Limb (tissue), 2 donors: ENCODE results near the gene AMBP.
A peak's percentile ranks its signal among the peaks of the same experiment; 100 is the strongest.

Source experiments
- DNase-seq, 2 donors: peaks; one replicate each; pipeline ENCODE4 v3.0.0-alpha.2; 2016; ENCODE audit errors: extremely low spot score in 2 of 2

Gene AMBP

GRCh38 chr9:114112778-114113584 lies 34.9 kb upstream of the AMBP start:
- DNase-seq, result no peak

DNA sequence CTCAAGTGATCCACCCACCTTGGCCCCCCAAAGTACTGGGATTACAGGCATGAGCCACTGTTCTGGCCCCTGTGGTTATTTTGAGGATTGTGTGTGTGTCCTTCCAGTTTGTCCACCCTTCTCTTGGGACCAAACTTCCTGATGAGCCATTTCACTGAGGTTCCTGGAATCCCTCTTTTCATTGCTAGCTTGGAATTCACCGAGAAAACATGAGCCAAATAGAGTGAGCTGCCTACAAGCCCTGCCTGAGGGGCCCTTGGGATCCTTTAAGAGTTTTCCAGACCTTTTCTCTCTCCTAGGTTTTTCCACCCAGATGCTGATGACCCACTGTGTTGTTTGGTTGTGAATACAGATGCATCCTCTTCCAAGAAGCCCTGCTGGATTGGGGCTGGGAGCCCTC lies 34.2 kb upstream of the AMBP start:
- DNase-seq, result no peak

GRCh38 chr9:114110180-114110579 lies 32.1 kb upstream of the AMBP start:
- DNase-seq, result no peak

DNA sequence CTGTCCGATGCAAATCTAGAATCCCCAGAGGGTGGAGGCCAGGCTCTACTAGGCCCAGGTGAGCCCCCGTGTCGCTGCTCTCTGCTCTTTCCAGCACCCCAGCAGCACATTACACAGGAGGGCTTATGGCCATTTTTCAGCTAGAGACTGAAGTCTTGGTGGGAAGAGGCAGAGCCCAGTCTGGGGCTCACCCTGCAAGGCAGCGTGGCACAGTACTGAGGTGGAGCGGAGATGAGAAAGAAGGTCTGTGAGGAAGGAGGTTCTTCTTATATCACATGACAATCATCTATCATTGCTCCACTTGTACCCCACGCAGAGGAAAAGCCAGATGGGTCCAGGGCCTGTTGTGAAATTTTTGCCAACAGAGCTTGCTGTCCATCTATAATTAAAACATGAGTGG lies 31.0 kb upstream of the AMBP start:
- no peak for DNase-seq

DNA sequence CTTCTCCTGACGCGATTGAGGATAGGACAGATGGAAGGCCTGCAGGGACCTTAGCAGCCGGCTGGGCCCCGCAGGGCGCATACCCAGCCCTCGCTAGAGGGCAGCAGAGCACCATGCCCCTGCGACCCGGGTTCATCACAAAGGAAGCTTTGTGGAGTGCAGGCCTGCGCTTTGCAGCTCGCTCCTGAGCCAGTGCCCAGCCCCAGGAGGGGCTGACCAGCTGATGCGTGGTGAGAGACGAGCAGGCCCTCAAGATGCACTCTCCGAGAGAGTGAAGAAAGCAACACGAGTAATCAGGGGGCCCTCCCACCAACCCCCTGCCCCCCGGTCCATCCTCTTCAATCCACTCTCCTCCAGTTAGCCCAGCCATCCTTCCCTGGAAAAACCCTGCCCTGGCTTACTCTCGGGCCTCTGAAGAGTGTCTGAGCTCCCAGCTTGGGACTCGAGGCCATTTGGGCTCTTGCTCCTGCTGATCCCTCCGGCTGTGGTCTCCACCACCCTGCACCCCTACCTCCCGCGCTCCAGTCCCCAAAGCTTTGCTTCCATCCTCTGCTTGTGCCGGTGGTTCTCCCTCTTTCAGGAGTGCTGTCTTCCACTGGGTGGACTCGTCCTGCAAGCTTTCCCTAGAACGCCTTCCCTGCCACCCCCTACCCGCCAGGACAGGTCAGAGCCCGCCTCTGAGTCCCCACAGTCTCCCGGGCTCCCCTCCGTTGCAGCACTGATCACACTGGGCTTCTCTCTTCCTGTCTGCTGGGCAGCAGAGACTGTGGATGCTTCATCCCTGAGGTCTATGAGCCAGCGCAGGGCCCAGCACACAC lies 30.1 kb upstream of the AMBP start:
- DNase-seq, result peak; percentile 73 to 88

- DNase-seq, result no peak
Observed at GRCh38 chr9:114107286-114108001, 29.3 kb upstream of the AMBP start.

DNA sequence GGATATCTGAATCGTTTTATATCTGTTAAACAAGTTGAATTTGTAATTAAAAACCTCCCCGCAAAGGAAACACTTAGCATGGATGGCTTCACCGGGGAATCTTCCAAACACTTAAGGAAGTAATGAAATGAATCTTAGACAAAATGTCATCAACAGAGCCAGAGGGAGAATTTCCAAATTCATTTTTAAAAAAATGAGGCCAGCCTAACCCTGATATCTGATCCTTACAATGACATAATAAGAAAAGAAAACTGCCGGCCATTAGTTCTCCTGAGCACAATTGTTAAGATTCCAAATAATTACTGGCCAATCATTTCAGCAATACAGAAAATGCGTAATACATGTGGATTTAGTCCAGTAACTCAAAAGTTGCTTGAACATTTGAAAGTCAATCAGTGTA lies 27.1 kb upstream of the AMBP start:
- no peak for DNase-seq

DNA sequence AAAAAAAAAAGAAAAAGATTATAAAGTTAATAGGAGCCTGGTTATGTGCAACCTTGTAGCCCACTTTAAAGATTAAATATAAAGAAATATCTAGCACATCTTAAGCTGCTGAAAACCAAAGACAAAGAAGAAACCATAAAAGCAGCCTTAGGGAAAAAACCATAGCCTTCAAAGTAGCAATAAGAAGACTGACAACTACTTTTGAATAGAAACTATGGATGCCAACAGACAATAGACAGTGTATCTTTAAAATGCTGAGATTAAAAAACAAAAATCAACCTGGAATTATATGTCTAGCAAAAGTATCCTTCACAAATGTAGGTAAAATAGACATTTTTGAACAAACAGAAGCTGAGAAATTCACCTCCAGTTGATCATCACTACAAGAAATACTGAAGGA lies 24.4 kb upstream of the AMBP start:
- DNase-seq, result no peak

GRCh38 chr9:114100536-114100935 lies 22.4 kb upstream of the AMBP start:
- no peak for DNase-seq

- DNase-seq, result no peak
Observed at GRCh38 chr9:114099669-114100270, 21.7 kb upstream of the AMBP start.

DNA sequence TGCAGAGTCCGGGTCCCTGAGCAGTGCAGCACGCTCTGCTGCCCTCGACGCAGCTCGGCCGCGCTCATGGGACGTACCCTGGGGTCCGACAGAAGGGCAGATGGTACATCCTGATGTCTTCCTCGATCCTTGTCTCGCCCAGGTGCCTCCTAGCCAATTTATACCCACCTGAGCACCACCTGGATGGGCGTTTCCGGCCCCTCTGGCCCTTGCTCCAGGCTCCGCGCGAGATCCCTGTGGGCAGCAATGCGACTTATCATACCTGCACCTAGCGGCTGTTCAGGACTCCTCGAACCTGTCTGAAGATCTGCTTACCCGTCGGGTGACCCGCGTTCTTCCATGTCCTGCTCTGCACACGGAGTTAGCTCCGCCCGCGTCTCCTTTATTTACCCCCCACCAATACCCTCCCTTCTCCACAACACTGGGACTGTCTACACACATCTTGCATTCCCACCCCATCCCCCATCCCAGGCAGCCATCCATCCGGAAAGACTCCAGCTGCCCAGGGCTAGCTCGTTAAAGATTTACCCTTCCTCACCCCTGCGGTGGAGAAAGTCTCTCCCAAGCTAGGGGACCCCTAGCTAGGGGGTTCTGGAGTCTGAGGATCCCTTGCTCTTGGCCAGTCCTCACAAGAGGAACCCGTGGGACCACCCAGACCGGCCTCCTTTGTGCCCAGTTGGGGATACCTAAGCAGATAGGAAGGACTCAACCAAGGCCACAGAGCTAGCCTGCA lies 21.0 kb upstream of the AMBP start, which contains the start of gene KIF12:
TSS of gene KIF12 (minus strand) at position 357 of the 733 bp plus-strand sequence. CDS start at position 341, 16 bp downstream.
- no peak for DNase-seq

GRCh38 chr9:114098021-114098935 lies 20.2 kb upstream of the AMBP start:
- peak in 1 of 2 donors; percentile 70 for DNase-seq

GRCh38 chr9:114097613-114098020 lies 19.5 kb upstream of the AMBP start:
- DNase-seq, result no peak

DNA sequence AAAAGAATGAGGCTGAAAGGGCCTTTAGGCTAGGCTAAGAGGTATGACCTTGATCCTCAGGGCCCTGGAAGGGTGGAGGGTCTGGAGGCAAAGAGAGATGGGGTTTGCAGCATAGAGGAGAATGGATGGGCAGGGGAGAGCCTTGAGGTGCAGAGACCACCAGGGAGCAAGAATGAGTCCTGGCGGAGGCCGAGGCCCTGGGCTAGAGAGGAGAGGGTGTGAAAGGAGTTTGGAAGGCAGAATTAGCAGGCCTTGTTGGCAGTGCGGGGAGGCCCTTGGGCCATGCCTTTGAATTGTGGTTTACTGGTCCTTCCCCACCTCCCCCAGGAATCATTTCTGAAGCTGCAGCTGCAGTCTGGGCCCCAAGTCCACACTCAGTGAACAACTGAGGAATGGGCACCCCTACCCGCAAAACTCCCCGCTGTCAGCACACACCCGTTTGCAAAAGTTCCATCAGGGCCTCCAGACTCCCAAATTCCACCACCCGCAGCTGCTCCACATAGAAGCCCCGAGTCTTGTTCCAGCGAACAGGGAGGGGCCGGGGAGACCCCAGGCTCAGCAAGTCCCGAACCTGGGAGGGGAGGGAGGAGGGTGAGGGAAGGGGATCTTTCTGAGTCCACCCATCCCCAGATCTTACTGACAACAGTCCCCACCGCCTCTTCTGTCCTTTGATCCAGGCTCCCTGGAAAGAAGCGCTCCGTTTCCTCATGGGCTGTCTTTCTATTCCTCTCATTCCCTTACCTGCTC lies 18.9 kb upstream of the AMBP start:
- DNase-seq, result no peak

DNA sequence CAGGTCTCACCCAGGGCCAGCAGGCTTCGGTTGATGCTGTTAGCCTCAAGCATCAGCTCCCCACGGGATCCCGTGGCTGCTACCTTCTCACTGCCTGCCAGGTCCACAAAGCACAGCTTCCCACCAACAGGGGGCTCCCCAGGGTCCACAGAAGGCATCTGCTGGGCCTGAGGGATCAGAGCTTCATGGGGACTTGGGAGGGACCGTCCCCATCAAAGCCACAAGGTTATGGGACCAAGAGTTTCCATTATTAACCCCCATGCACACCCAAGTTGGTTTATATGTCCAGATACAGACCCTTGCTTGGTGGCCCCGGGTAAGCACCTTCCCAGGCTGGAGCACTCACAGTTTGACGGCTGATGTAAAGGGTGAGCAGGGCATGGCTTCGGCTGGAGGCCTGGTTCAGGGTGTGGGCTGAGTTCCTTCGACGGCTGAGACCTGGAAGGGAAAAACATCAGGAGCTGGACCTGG lies 18.0 kb upstream of the AMBP start:
- no peak for DNase-seq

DNA sequence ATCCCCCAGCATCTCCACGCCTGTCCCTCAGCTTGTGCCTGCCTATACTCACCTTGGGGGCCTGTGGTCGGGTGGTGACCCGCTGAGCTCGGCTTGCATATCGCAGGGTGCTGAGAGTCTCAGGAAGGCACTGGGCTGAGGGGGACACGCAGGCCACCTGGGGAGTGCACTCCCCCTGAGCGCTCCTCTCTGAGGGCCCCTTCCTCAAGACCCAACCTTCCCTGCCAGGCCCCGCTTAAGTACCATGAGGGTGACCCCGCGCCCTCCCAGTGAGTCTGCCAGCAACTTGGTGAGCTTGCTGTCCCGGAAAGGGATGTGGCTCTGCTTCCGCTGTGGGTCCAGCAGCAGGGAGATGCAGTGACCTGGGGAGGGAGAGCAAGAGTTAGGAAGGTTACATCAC lies 16.9 kb upstream of the AMBP start:
- no peak for DNase-seq

GRCh38 chr9:114093761-114094505 lies 15.8 kb upstream of the AMBP start:
- DNase-seq, result no peak

DNA sequence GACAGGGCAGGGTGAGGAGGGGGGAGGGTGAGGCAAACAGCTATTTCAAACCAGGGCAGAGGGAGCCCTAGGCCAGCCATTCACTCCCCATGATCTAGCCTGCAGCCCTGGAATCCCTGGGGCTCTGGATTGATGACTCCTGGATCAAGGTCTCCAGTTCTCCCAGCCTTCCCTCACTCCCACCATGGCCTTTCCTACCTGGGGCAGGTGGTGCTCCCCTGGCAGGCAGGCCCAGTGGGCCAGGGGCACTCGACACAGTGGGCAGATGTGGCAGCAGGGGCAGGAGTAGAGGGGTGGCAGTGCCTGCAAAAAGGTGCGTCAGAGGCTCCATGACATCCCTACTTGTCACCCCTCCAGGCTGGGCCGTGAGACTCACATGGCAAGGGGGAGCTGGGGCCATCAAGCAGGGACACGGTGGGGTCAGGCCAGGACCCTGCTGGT lies 15.0 kb upstream of the AMBP start:
- DNase-seq, result no peak
